ENCODE measurements around the gene PLA2R1. TPM values are rescaled to one million over a fixed set of nuclear protein-coding genes. Genes with fewer than 3 reads are reported as not detected.

PLA2R1 gene
- polyA plus RNA-seq (ENCODE audit: insufficient read length) = 1.9 TPM

DNA sequence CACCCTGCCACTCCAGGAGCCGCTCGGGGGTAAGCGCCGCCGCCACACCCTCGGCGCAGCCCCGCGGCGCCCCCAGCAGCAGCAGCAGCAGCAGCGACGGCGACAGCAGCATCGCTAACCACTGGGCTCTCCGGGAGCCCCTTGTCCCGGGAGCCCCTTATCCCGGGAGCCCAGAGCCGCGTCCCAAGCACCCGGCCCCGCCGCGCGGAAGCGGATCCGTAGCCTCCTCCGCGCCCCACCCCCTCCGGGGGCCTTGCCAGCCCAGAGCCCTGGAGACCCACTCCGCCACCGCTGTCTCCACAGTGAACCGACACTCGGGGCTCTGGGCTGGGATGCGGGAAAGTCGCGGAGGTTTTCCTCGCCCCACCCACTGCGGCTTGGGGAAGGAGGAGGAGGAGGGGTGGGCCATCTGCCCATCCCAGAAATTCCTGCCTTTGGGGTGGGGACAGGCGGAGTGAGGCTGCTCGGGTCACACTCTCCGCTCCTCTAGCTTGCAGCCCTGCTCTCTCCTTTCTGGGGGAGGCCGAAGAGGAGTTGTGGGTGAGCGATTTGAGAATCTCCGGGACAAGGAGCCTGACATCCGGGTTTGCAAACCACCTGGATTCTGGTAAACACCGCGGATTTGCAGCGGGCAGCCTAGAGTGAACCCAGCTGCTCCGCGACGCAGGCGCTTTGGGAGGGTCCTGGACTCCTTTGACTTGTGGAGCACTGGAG, at the start of gene PLA2R1:
Gene PLA2R1 (minus strand): TSS at position 324 of the 714 bp plus-strand sequence. CDS start 212 bp downstream, at position 112.
- no peak for DNase-seq (ENCODE audit: low read depth)

DNA sequence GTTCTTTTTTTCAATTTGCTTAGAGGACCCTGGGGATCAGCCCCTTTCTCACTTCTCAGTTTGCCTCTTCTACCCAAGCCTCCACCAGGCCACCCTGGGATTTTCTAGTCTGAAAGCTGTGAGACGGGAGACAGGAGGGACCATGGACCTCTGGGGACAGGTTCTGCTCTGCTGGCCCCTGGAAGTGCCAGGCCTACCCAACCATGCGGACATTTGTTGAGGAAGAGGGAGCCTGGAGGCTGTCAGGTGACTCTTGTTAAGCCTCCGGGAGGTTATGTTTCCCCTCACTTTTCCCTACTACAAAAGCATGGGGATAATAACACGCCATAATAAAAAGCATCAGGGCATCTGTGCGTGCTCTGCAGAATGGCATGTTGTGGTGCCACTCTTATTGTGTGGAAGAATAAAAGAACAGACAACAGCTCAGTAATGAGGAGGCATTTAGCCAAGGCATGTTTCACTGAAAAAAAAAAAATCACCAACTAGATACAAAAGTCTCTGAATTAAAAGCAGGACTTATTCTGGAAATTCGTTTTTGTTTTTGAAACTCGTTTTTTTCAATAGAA, 48.3 kb upstream of the PLA2R1 start:
- DNase-seq (ENCODE audit: low read depth) = no peak

DNA sequence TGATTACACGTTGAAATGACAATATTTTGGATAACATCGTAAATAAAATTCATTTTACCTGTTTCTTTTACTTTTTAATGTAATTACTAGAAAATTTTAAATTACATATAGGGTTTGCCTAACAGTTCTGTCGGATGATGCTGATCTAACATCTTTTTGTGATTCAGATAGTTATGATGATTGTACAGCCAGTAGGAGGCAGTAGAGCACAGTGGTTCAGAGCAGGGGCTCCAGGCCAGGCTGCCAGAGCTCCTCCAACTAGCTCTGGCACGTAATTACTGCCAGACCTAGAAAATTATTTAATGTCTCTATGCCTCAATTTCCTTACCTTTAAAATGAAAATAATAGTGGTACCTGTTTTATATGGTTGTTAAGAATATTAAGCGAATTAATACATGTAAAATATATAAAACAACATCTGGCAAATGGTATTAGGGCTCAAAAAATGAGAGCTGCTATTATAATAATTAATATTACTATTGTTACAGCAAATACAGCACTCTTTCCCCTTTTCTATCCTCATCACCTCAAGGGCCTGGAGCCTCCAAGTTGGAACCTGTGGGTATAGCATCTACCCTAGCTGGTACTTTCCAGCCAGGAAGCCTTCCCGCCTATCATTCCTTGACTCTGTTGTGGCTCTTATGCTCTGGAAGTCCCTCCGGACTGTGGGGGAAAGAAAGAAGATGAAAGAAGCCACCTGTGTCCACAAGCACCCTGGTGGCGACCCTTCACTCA, 47.7 kb upstream of the PLA2R1 start:
- peak; percentile 34 for DNase-seq (ENCODE audit: low read depth)

DNA sequence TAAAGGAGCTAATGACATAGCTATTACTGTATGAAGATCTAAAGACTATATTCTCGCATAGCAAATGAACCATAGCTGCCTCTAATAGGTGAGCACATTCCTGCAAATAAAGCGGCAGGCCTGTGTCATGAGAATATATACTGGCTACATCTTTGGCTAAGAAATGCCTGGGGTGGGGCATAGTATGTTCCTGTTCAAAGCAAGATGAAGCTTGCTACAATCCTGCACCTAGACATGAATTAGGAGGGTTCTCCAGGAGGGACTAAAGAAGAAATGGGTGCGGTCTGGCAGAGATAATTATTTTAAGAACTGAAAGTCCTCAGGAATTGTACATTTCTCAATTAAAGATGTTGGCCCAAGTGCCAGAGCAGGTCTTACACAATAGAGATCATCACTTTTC, 46.8 kb upstream of the PLA2R1 start:
- no peak for DNase-seq (ENCODE audit: low read depth)

DNA sequence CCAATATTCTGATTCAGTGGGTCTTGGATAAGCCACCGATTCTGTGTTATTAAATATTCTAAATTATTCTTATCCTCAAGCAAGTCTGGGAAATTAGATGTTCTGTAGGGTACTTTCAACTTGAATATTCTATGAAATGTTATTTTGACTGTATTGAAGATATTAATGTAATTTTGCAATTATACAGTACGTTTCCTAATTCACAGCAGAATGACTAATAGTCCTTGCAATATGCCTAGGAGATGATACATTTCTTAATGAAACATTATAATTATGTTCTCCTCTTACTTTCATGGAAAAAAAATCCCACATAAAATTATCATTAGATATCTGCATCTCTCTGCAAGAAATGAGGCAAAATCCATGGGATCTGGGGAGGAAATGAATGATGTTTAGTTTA, 46.2 kb upstream of the PLA2R1 start:
- DNase-seq (ENCODE audit: low read depth) = no peak

DNA sequence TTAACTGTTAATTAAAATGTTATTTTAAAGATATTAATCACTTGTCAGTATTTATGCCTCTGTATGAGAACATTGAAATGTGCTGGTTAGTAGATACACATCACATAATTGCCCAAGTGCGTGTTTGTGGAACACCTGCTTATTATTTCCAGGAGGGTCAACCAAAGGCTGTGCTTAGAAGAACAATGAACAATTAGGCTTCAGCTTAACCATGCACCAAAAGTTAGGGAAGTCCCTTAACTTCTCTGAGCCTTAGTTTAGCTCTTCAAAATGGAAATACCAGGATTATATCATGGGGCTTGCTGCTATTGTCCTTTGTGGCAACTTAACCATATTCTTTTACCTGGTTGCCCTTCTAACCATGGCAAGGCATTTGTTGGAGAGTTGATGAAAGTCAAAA, 43.0 kb upstream of the PLA2R1 start:
- no peak for DNase-seq (ENCODE audit: low read depth)

DNA sequence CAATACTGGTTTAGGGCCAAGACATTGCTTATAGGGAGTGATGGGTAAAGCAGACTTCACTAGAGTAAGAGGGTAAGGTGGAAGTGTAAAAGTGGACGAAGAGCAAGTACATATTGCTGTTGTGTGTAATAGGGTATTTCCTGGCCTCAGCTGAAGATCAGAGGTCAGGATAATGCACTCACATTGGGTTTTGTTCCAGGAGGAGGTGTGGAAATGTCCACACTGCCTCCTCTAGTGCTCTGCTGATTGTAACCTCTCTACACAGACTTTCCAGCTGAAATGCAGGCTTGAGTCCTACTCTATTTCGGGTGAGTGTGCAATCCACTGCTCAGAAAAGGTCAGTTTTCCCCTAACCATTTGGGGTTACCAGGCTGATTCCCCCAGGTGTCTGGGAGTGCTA, 41.7 kb upstream of the PLA2R1 start:
- no peak for DNase-seq (ENCODE audit: low read depth)

DNA sequence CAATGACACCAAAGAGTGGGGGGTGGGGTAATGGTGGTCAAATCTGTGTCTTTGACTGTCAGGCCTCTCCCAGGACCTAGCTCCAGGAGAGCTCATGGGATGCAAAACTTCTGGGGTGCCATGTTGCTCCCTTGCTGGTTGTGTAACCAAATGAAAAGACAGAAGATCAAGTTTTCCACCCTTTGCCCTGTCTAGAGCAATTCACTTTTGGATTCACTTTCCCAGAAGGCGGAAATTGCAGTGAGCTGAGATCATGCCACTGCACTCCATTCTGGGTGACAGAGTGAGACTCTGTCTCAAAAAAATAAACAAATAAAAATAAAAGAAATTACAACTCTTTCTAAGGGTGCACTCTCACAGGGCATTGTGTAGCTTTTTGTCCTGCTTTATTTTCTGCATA, 34.9 kb upstream of the PLA2R1 start:
- no peak for DNase-seq (ENCODE audit: low read depth)

DNA sequence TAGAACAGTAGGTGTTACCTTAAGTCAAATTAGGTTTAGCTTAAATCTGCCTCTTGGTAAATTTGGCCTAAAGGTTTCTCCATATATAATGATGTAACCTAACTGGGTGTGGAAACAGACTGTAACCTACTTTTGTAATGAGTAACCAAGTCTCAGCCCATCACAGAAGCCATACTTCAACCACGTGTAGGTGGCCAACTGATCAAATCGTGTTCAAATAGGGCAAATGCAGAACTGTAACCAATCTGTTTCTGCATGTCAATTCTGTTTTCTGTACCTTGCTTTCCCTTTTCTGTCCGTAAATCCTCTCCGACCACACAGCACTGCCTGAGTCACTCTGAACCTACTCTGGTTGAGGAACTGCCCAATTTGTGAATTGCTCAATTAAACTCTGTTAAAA, 34.0 kb upstream of the PLA2R1 start:
- DNase-seq (ENCODE audit: low read depth) = no peak

DNA sequence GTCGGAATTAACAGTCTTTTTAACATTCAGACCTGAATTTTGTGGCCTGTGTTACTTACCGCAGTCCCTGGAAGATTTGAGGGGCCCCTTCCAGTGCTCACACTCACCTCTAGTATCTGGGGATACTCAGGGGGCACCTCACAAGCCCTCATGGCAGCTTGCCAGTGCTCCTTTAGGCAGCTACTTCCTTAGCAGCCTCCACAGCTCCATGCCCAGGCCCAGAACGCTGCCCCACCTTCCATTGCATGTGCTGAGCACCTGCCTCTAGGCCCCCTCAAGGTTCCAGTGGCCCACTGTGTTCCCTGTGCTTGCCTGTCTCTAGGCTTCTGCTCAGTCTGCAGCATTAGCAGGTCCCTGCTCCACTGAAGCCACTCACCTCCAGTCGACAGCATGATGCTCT, 30.0 kb upstream of the PLA2R1 start:
- no peak for DNase-seq (ENCODE audit: low read depth)

DNA sequence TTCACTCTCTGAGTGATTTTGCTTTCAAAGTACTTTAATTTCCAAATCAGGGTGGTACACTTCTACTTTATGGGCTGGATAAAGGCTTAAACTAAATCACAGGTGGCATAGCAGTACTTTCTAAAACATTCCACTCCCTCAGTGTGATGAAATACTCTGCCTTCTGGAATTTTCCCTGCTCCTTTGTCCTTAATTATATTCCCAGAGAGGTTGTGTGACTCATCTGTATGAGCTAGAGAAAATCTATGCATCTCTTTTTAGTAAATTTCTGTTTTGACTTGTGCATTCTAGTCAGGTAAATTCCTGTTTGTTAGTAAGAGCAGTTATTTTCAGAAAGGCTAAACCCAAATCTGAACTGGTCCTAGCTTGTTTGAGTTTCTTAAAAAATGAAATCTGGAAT, 29.0 kb upstream of the PLA2R1 start:
- DNase-seq (ENCODE audit: low read depth) = no peak

DNA sequence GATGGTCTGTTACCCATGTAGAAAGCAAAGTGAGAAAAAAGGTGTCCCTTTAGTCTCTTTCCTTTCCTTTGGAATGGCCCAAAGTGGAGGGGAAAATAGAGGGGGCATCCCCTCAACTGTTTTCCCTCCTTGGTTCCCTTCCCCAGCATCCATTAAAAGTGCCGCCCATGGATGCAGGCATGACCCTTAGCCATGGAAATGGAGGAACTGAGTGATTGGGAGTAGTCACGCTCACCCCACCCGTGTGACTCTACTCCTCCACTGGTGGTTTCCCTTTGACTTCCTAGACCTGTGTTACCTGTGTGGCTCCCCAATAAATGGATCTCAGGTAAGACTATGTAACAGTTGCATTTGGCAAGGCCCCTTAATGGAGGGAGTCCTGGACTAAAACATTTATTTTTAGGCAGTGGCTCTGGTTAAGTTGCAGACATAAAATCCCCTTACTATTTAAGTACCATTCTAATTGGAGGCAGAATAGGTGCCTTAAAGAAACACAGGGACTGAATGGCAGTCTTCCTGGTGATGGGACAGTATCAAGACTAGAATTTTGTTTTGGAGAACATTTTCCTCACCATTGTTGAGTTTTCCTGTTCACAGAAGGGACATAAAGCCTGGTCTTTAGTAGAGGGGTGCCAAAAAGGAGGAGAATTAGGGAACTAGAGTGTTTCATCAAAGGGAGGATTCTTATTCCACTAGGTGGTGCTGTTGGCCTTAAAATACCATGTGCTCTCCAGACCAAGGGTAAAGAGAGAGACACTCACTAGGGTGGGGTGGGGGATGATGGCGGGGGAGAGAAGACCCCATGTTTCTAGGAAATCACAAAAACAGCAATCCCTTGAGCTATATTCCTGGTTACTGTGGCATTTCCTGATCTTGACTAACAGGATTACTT, 25.7 kb upstream of the PLA2R1 start:
- no peak for DNase-seq (ENCODE audit: low read depth)

DNA sequence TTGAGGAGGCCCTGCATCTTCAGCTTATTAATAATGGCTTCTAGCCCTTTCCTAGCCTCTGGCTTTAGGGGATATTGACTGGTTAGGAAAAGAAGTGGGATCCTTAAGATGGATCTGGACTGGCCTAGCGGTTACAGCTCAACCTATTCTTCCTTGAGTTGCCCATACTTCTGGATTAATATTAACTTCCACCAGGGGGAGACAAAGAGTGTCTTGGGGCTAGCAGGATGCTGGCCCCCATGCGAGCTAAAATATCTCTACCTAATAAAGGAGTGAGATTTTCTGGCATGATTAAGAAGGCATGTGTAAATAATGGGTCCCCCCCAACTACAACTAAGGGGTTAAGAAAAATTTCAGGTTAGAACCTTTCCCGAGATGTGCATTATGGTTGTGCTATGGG, 23.2 kb upstream of the PLA2R1 start:
- no peak for DNase-seq (ENCODE audit: low read depth)

DNA sequence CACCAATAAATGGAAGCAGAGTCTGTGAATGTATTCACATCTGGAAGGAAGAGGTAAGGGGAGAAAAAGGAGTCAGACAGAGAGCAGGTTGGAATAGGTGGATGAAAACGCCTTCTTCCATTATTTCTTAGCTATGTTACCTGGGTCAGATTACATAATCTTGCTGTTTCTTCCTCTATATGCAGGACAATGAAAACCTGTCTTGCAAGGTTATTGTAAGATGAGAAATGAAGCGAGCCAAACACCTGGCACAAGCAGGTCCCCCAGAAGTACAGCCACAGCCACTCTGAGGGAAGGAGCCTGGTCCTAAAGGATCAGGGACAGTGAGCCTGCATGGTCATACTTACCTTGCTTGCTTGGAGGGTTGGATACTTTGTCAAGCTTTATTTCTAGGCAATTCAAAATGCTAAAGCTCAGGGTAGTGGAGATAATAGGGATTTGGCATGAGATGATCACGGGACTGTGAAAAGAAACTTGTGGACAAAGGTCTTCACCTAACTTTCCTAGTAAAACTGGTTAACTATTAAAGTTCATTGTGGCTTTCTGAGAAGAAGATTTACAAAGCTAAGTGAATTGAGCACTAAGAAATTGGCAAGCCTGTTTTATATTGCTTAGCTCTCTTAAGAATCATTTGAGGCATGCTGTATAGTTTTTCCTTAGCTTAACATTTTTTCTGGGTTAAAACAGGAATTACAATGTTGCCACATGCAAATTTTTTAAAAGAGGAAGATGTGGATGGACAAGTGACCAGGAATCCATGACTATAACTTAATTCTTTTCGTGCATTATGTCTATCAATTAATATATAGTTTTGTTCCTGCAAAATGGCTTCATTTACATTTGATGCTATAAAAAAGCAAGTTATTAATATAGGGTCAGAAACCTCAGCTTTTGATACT, 15.7 kb upstream of the PLA2R1 start:
- no peak for DNase-seq (ENCODE audit: low read depth)

DNA sequence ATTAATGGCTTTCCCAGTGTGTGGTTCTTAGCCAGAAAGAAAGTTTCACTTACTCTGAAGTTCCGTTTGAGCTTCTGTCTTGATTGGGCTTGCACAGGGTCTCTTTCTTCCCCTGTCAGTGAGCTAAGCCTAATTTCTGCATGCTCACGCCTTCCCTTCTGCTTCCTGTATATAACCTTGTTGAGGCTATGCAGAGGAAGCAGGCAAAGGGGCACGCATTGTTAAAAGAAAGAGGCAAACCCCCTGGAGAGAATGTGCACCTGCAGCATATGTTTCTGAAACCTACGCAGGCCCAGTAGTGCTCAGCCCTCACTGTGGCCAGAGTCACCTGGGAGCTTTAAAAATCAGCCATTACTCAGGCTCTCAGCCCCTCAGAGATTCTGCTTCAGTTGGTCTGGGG, 14.5 kb upstream of the PLA2R1 start:
- no peak for DNase-seq (ENCODE audit: low read depth)

DNA sequence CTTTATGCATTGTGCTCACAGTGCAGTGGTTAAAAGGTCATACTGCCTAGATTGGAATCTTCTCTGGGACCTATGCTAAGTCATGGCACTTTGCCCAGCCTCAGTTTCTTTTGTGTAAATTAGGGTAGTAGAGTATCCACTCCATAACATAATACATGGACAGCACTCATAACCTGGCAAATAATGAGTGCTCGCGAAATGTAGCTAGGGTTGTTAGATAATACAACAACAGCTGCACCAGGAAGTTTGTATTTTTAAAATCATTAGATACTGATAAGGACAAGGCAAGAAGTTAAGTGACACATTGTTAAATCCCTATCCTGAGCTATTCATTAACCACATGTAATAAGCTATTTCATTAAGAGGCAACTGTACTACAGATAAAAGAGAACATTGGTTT, 13.8 kb upstream of the PLA2R1 start:
- DNase-seq (ENCODE audit: low read depth) = no peak

DNA sequence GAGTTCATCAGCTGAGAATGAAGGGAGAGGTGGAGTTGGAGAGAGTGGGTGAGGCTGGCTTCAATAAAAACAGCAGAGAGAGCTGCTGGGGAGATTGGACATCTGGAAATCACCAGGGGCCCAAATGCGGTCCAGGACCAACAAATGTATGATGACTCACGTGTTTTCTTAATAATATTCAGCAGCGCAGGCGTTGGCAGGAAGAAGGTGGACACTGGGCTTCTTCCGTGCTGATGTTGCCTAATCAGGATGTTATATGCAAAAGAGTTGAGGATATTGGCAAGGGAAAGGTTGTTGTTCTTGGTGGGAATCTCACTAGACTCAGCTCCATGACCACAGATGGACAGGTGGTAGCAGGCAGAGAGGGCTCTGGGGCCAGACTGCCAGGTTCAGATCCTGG, 12.8 kb upstream of the PLA2R1 start:
- DNase-seq (ENCODE audit: low read depth) = no peak

DNA sequence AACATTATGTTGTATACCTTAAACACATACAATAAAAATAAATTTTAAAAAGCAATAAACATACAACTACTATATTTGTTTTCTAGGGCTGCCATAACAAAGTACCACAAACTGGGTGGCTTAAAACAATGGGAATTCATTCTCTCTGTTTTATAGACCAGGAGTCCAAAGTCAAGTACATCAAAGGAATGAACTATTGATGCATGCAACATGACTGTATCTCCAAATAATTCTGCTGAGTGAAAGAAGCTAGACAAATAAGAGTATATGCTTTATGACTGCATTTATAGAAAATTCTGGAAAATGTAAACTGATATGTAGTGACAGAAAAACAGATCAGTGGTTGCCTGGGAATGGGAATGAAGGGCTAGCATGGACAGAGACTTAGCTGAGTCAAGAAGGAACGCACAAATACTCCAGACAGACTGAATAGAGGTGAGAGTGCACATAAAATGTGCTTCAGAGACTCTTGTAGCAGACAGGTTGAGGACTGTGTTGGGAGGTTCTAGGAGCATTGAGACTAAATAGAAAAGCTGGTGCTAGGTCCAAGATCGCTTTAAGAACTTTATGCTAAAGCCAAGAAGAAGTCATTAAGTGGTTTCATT, 11.0 kb upstream of the PLA2R1 start:
- DNase-seq (ENCODE audit: low read depth) = no peak

DNA sequence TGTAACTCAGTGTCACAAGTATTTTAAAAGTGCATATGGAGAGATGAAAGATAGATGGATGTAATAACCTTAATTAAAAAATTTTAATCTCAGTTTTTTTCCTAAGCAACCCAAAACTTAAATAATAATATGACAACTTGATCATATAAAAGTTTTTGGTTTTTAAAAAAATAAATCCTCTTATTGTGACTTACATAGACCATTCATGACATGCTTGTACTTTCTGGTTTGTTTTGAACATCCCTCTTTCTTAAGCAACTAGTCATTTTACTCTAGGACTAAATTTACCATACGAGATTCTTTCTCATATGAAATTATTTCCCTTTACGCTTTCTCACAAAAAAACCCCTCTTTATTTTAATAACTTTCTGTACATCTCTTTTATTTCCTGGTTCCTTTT, 6.5 kb upstream of the PLA2R1 start:
- DNase-seq (ENCODE audit: low read depth) = no peak

DNA sequence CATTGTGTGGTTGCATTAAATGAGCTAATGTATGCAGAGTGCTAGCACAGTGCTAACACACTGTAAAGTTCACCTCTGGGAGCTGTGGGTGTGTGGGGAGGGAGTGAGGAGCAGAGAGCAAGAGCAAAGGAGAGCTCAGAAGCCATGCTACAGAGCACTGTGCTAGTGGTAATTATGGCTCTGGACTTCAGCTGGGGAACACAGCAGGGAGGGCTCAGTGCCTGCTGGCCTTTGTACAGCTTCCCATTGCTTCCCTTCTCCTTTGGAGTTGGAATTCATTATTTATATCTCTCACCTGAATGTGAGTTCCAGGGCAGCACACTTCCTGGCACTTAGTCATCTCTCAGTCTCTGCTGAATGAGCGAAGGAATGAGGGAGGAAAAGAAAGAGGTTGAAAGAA, 2.5 kb upstream of the PLA2R1 start:
- DNase-seq (ENCODE audit: low read depth) = no peak

Data from forelimb muscle (tissue), 1 donor.